Esophagus squamous epithelium (tissue), 4 donors: ENCODE results near the gene YAE1.

Experiments
- CTCF ChIP-seq, 6 experiments: fragments of 450-650 bp in 4 of 6; fragments of 200-600 bp in 2 of 6; sonication (generic) in 2 of 6; IDR thresholded peaks; one replicate each; pipeline ENCODE4 v1.5.1; 2016 to 2019; ENCODE audit warnings: antibody characterized with exemption in 6 of 6, mild to moderate bottlenecking in 4 of 6, moderate library complexity in 4 of 6
- POLR2A ChIP-seq, 4 donors: fragments of 450-650 bp; IDR thresholded peaks; one replicate each; pipeline ENCODE4 v1.6.1; 2017; ENCODE audit warnings: antibody characterized with exemption in 4 of 4, mild to moderate bottlenecking in 4 of 4, moderate library complexity in 3 of 4

GRCh38 chr7:39554583-39555165 lies 11.5 kb upstream of the YAE1 start:
- TF ChIP-seq CTCF (IDR thresholded peaks at IDR 0.05), result no peak
- no peak for TF ChIP-seq POLR2A (IDR thresholded peaks at IDR 0.05)
